Astrocyte (in vitro differentiated cells and primary cell): ENCODE measurements around the gene ENTREP1. TPM values are rescaled to one million over a fixed set of nuclear protein-coding genes. Genes with fewer than 3 reads are reported as not detected.
A peak's percentile ranks its signal among the peaks of the same experiment; 100 is the strongest.
"Not testable (repeated sequence)": the region's sequence is repeated elsewhere in the genome, so short reads cannot be mapped to it uniquely, and the experiment has no call there.

Source experiments
- DNase-seq: peaks from one replicate; pipeline ENCODE4 v3.0.0-alpha.2; 2010; ENCODE audit warnings: low read depth
- FAIRE-seq: peaks from 2 replicates; lab custom pipeline; 2011; peaks lifted over from hg19 to GRCh38; lab: Jason Lieb, UNC
- H2AFZ ChIP-seq: 2 replicates; pipeline ENCODE4 v1.6.0; 2012; ENCODE audit warnings: low read depth, low read length, inconsistent platforms
- H3K27ac ChIP-seq: 2 replicates; pipeline ENCODE4 v1.5.1; 2011; ENCODE audit warnings: low read depth, low read length, inconsistent platforms
- H3K27me3 ChIP-seq: 2 replicates; pipeline ENCODE4 v1.6.0; 2011; ENCODE audit warnings: low read length, inconsistent platforms; ENCODE audit not compliant: insufficient read depth
- H3K36me3 ChIP-seq: 2 replicates; pipeline ENCODE4 v1.5.1; 2011; ENCODE audit warnings: low read length, inconsistent platforms; ENCODE audit not compliant: insufficient read depth
- H3K4me1 ChIP-seq: 2 replicates; pipeline ENCODE4 v1.5.1; 2011; ENCODE audit warnings: low read length, inconsistent platforms; ENCODE audit not compliant: insufficient read depth
- H3K4me2 ChIP-seq: 2 replicates; pipeline ENCODE4 v1.6.0; 2012; ENCODE audit warnings: low read length, inconsistent platforms
- H3K4me3 ChIP-seq: 2 replicates; pipeline ENCODE4 v1.5.1; 2011; ENCODE audit warnings: low read depth, mild to moderate bottlenecking, low read length, inconsistent platforms; ENCODE audit not compliant: insufficient read depth
- H3K79me2 ChIP-seq: 2 replicates; pipeline ENCODE4 v1.6.0; 2012; ENCODE audit warnings: mild to moderate bottlenecking, low read length, inconsistent platforms; ENCODE audit not compliant: insufficient read depth
- H3K9ac ChIP-seq: 2 replicates; pipeline ENCODE4 v1.6.0; 2012; ENCODE audit warnings: mild to moderate bottlenecking, low read length, inconsistent platforms
- H3K9me3 ChIP-seq: 2 replicates; pipeline ENCODE4 v1.5.1; 2012; ENCODE audit warnings: low read depth, mild to moderate bottlenecking, low read length, inconsistent platforms; ENCODE audit not compliant: insufficient read depth
- H4K20me1 ChIP-seq: 2 replicates; pipeline ENCODE4 v1.6.0; 2012; ENCODE audit warnings: low read length, inconsistent platforms; ENCODE audit not compliant: insufficient read depth
- H3K27ac Mint-ChIP-seq: one replicate; pipeline ENCODE4 v1.8.0; 2021; ENCODE audit warnings: mild to moderate bottlenecking, mixed read lengths; ENCODE audit not compliant: unreplicated experiment
- H3K27me3 Mint-ChIP-seq: one replicate; pipeline ENCODE4 v1.8.0; 2021; ENCODE audit warnings: low read depth, mixed read lengths; ENCODE audit not compliant: unreplicated experiment
- H3K36me3 Mint-ChIP-seq: one replicate; pipeline ENCODE4 v1.8.0; 2021; ENCODE audit warnings: low read depth, mixed read lengths; ENCODE audit not compliant: unreplicated experiment
- H3K4me1 Mint-ChIP-seq: one replicate; pipeline ENCODE4 v1.8.0; 2021; ENCODE audit warnings: low read depth, mixed read lengths; ENCODE audit not compliant: unreplicated experiment
- H3K4me3 Mint-ChIP-seq: one replicate; pipeline ENCODE4 v1.8.0; 2021; ENCODE audit warnings: mild to moderate bottlenecking, moderate library complexity, mixed read lengths; ENCODE audit not compliant: unreplicated experiment
- H3K9me3 Mint-ChIP-seq: one replicate; pipeline ENCODE4 v1.8.0; 2021; ENCODE audit warnings: mild to moderate bottlenecking, mixed read lengths; ENCODE audit not compliant: unreplicated experiment
- EZH2 ChIP-seq: IDR thresholded peaks from 2 replicates; pipeline ENCODE4 v1.6.1; 2012; ENCODE audit warnings: mild to moderate bottlenecking, low read length, inconsistent platforms; ENCODE audit not compliant: insufficient read depth
- total RNA-seq: library from RNA; stranded (reverse); gene quantifications from 2 replicates; pipeline ENCODE4 v1.2.1, GENCODE V29; 2021
- TF ChIP-seq, protein P1 (sequence below): IDR thresholded peaks from 2 replicates; pipeline ENCODE4 v1.5.1; 2011; ENCODE audit warnings: low read depth, mild to moderate bottlenecking, inconsistent platforms, low read length, moderate library complexity; ENCODE audit not compliant: insufficient read depth

Gene ENTREP1
- total RNA-seq, 1 donor from 2014 or later, result 3.4 TPM

- FAIRE-seq (no peak), DNase-seq (no peak)
- H3K4me1 Mint-ChIP-seq, result peaks cover 2% of the 10 kb centered on the region
- peaks cover 22% of the 10 kb centered on the region for H3K9me3 Mint-ChIP-seq
- no peaks in the 10 kb centered on the region for H3K27me3 ChIP-seq
- no peaks in the 10 kb centered on the region for H3K79me2 ChIP-seq
- H3K36me3 ChIP-seq, result no peaks in the 10 kb centered on the region
- H3K9ac ChIP-seq, result no peak overlapping the region
- H3K27ac Mint-ChIP-seq, result no peak overlapping the region
- H3K9me3 ChIP-seq, result no peaks in the 10 kb centered on the region
- H3K36me3 Mint-ChIP-seq, result peaks cover 17% of the 10 kb centered on the region
- H3K27me3 Mint-ChIP-seq, result peaks cover 3% of the 10 kb centered on the region
- no peak overlapping the region for H3K4me3 Mint-ChIP-seq
- H3K4me3 ChIP-seq, result no peak overlapping the region
- H3K4me1 ChIP-seq, result no peaks in the 10 kb centered on the region
- H2AFZ ChIP-seq, result no peak overlapping the region
- H3K27ac ChIP-seq, result no peak overlapping the region
- TF ChIP-seq EZH2, result no peak
- TF ChIP-seq, protein P1, sequence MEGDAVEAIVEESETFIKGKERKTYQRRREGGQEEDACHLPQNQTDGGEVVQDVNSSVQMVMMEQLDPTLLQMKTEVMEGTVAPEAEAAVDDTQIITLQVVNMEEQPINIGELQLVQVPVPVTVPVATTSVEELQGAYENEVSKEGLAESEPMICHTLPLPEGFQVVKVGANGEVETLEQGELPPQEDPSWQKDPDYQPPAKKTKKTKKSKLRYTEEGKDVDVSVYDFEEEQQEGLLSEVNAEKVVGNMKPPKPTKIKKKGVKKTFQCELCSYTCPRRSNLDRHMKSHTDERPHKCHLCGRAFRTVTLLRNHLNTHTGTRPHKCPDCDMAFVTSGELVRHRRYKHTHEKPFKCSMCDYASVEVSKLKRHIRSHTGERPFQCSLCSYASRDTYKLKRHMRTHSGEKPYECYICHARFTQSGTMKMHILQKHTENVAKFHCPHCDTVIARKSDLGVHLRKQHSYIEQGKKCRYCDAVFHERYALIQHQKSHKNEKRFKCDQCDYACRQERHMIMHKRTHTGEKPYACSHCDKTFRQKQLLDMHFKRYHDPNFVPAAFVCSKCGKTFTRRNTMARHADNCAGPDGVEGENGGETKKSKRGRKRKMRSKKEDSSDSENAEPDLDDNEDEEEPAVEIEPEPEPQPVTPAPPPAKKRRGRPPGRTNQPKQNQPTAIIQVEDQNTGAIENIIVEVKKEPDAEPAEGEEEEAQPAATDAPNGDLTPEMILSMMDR, result no peak
- H3K4me2 ChIP-seq, result no peak overlapping the region
- no peaks in the 10 kb centered on the region for H4K20me1 ChIP-seq
These were observed 107.6 kb downstream of the ENTREP1 start for GRCh38 chr9:69432623-69433022.

GRCh38 chr9:69433392-69433791 lies 108.4 kb downstream of the ENTREP1 start:
- Mint-ChIP-seq H3K4me3 (no peak overlapping the region), H3K27ac (no peak overlapping the region), H3K36me3 (peaks cover 17% of the 10 kb centered on the region), H3K27me3 (peaks cover 3% of the 10 kb centered on the region), H3K4me1 (peaks cover 2% of the 10 kb centered on the region), H3K9me3 (peaks cover 22% of the 10 kb centered on the region)
- Histone ChIP-seq H3K4me3 (no peak overlapping the region), H3K9me3 (no peaks in the 10 kb centered on the region), H2AFZ (no peak overlapping the region), H3K79me2 (no peaks in the 10 kb centered on the region), H4K20me1 (no peaks in the 10 kb centered on the region), H3K36me3 (no peaks in the 10 kb centered on the region), H3K27me3 (no peaks in the 10 kb centered on the region), H3K4me1 (no peaks in the 10 kb centered on the region), H3K4me2 (no peak overlapping the region), H3K27ac (no peak overlapping the region), H3K9ac (no peak overlapping the region)
- peak; percentile 50 for FAIRE-seq
- DNase-seq, result peak; percentile 15
- no peak for TF ChIP-seq EZH2
- TF ChIP-seq, protein P1, result no peak

DNA sequence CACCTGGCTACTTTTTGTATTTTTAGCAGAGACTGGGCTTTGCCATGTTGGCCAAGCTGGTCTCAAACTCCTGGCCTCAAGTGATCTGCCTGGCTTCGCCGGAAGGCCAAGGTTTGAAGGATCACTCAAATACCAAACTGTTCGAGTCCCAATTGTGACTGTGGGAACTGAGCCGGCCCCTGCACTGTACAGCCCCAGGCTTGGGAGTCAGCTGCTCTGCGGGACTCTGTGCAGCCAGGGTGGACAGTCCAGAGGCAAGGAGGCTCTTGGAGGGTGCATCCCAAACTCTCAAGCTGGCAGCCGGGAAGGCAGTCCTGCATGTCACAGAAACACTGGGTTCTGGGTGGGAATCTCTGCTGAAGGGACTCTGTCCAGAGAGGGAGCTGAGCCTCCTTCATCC lies 109.0 kb downstream of the ENTREP1 start:
- Histone ChIP-seq H3K4me1 (no peaks in the 10 kb centered on the region), H2AFZ (no peak overlapping the region), H3K27ac (no peak overlapping the region), H3K4me2 (no peak overlapping the region), H3K27me3 (no peaks in the 10 kb centered on the region), H4K20me1 (no peaks in the 10 kb centered on the region), H3K9me3 (no peaks in the 10 kb centered on the region), H3K79me2 (no peaks in the 10 kb centered on the region), H3K36me3 (no peaks in the 10 kb centered on the region), H3K4me3 (no peak overlapping the region), H3K9ac (no peak overlapping the region)
- FAIRE-seq (no peak), DNase-seq (no peak)
- Mint-ChIP-seq H3K36me3 (peaks cover 17% of the 10 kb centered on the region), H3K4me1 (peaks cover 2% of the 10 kb centered on the region), H3K9me3 (peaks cover 22% of the 10 kb centered on the region), H3K27me3 (peaks cover 2% of the 10 kb centered on the region), H3K27ac (no peak overlapping the region), H3K4me3 (no peak overlapping the region)
- no peak for TF ChIP-seq EZH2
- TF ChIP-seq, protein P1, result no peak

DNA sequence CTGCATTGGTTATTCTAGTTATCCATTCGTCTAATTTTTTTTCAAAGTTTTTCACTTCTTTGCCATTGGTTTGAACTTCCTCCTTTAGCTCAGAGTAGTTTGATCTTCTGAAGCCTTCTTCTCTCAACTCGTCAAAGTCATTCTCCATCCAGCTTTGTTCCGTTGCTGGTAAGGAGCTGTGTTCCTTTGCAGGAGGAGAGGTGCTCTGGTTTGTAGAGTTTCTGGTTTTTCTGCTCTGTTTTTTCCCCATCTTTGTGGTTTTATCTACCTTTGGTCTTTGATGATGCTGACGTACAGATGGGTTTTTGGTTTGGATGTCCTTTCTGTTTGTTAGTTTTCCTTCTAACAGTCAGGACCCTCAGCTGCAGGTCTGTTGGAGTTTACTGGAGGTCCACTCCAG lies 114.6 kb downstream of the ENTREP1 start:
- not testable (repeated sequence) for H3K9ac ChIP-seq, H3K4me3 ChIP-seq, H3K27me3 Mint-ChIP-seq, H4K20me1 ChIP-seq, H3K27me3 ChIP-seq, H3K27ac Mint-ChIP-seq, H3K4me3 Mint-ChIP-seq, H3K9me3 Mint-ChIP-seq, H3K79me2 ChIP-seq, H3K4me2 ChIP-seq, DNase-seq, H3K27ac ChIP-seq, H3K36me3 ChIP-seq, H3K9me3 ChIP-seq, FAIRE-seq, H2AFZ ChIP-seq, H3K36me3 Mint-ChIP-seq
- H3K4me1 Mint-ChIP-seq, result peaks cover 16% of the 10 kb centered on the region
- peaks cover 16% of the 10 kb centered on the region for H3K4me1 ChIP-seq
